Activated CD8-positive, alpha-beta memory T cell treated with anti-CD3 and anti-CD28 coated beads, Interleukin-2, amount 50 U/mL, for 1 hour (primary cell): ENCODE measurements around the gene RASSF3.
A peak's percentile ranks its signal among the peaks of the same experiment; 100 is the strongest.

Experiments
- DNase-seq: peaks from one replicate; pipeline ENCODE4 v3.0.0-alpha.2; 2020; ENCODE audit errors: extremely low read depth

Gene RASSF3

DNA sequence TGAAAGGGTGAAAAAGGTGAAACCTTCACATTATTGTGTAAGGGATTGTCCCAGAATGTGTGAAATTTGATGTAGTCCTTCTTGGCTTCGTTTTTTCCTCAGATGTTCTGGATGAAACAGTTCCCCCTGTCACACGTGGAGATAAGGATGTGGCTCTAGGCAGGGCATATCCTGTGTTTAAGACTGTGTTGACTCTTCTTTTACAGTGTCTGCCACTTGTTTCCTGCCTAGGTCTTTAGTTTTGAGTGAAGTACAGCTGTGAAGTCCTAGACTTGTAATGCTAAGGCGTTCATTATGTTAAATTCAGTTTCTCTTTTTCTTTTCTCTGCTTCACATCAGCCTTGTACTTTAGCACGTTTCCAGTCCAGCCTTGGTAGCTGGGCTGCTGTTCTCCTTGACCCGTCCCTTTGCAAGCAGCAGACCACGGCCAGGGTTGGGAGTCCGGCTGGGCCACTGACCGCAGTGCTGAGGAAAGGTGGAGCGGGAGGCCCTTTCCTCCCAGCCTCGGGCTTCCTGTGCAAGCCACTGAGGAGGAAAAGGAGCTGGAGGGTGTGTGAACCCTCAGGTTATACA, 59.1 kb downstream of the RASSF3 start:
- DNase-seq = no peak

DNA sequence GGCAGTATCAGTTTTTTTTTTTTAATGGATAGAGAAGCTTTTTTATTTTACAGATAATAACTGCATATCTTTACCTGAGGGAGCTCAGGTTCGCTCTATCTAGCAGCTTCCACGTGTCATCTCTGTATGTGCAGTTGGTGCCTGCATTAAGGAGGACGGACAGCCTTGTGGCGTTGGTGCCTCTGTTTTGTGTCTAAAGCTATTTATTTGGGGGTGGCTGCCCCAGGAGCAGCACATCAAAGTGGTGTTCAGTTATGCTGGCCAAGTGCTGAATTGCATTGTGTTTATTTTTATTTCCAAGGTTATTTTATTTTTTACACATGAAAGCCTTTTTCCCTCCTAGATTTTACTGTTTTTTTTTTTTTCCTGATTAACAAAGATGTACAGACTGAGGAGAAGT, 59.7 kb downstream of the RASSF3 start:
- no peak for DNase-seq

DNA sequence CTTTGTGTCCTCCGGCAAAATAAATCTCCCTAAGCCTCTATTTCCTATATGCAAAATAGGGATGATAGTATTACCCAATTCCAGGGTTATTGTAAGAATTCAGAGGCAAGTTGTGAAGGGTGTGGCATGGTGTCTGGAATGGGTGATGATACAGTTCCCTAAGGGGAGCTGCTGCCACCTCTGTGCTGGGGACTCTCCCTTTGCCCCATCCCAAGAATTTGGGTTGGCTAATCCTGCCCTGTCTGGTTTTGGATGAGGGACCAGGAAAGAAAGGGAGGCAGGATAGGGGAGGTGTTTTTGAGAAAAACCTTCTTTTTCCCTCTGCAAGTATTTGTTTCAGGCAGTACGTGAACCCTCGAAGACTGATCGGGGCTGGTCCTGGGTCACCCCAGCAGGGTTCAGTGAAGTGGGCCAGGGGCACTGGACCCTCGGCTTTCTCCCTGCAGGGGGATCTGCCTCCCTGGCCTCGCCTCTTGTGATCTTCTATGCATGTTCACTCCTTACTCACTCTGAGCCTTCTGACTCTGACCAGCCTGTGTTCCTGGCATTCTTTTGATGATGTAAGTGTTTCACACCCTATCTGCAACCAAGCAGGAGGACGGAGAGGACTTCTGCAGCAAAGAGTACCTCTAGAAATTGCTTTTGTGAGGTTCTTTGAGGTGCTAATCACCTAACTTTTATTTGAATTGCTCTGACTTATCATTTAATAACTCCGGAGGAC, 60.8 kb downstream of the RASSF3 start:
- no peak for DNase-seq

DNA sequence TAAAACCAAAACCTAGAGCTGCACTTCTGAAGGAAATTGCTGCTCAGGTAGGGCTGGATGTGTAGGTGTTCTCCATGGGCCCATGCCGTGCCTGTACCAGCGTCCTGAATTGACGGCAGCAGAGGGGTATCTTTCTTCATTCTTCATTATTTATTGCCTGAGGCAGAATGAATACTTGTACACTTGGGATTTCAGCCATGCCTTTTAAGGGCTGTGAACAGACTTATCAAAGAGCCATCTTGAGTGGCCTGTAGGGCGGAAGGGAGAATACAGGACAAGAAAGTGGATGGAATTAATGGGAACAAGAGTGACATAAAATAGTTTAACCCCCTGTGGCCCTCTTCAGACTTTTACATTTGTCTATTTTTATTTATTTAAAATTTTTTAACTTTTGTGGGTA, 61.4 kb downstream of the RASSF3 start:
- DNase-seq = no peak

DNA sequence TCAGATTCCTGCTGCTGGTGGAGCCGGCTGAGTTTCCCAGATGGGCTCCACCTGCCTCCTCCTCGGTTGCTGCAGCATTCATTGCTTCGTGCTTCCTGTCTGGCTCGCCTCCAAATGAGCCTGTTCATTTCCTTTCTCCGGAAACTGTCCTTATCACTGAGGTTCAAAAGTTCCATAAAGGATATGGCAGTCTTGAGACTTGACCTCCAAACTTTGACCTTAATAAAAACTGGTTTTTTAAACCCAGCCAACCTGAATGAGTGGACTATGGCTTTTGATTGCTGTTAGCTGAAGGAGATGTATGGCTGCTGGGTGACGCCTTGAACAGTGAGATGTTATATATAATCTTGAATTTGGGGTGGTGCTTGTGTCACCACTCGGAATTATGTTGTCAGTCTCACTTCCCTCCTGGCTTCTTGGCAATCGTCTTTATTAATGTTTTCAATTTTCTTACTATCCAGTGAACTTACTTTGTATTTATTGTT, 62.7 kb downstream of the RASSF3 start:
- DNase-seq = no peak

DNA sequence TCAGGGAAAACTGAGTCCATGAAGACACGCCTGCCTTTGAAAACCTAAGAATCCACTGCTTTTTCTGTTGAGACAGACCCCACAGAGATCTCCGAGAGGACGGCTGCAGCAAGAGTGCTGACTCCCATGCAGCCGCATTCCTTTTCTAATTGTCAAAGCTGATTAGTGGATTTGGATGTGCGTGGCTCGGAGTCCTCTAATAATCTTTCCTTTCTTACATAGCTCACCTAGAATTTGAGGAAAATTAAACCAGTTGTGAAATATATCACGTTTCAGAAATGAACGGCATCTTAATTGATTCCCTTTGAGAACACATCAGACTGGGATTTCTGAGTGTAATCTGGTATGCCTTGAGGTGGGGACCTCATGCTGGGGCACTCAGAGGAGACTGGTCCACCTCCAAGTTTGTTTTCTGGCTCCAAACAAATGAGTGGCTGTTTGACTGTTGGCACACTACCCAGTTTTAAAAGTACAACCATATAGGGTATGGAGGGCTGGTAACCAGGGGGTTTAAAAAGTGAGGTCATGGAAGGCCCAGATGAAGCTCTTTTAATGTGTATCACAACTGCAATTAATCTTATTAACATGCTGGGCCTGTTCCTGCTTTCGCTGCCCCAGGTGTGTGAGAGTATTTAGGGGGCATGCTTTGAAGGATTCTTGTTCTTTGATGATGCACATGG, 63.3 kb downstream of the RASSF3 start:
- no peak for DNase-seq

DNA sequence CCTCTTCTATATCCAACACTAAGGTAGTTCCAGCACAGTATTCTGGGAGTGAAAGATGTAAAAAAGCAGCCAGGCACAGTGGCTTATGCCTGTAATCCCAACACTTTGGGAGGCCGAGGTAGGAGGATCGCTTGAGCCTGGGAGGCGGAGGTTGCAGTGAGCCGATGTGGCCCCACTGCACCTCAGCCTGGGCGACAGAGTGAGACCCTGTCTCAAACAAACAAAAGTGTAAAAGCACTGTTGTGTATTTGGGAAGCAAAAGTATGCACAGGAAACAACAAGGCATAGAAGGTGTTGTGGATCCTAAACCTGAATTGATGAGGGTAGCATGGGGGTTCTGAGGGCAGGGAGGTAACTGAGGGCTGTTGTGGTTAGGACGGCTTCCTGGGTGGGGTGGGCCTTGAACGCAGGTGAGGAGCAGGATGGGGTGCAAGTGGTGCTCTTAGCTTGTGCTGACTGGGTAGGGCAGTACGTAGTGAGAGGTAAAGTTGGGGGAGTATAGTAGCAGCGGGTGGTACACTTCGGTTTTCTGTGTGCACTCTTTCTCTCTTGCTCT, 64.2 kb downstream of the RASSF3 start:
- no peak for DNase-seq

DNA sequence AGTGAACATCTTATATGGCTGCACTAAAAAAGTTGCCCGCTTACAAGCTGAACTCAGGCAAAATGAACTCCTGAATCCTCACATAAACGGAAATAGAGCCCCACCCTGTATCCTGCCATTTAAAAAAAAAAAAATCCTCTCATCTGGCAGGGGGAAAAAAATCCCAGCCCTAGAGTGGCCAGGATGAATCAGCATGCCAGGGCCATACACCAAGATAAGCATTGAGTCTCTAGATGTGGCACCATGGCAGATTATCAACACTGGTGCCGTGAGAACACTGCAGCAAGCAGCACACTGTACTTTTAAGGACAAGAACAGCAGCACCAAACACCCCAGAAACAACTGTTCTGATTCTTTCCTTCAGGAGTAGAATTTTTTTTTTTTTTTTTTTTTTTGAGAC, 65.5 kb downstream of the RASSF3 start:
- DNase-seq = no peak

DNA sequence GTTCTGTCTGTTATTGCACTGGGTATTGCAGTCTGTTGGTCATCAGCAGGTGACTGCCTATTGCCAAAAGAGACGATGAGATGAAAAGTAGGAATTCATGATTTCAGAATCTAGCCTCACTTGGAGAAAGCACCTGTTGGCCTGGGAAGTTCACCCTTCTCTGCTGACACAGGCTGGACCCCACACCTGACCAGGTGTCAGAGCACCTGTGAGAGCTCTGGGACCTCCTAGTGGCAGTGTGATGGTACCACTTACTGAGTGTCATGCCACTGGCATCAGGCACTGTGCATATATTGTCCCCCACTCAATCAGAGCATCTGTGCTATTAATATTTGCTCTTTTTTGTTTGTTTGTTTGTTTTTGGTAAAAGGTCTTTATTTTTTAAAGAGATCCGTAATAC, 68.0 kb downstream of the RASSF3 start:
- DNase-seq = no peak

DNA sequence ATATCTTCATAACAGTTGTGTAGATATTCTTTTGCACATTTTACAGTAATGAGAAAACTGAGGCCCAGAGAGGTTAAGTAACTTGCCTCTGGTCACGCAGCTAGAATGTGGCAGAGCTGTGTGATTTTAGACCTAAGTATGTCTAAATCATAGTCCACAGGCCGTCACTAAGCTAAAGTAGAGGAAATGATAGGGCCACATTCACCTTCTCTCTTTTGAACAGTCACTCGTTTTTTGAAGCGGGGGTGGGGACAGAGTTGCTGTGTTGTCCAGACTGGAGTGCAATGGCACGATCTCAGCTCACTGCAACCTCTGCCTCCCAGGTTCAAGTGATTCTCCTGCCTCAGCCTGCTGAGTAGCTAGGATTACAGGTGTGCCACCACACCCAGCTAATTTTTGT, 68.5 kb downstream of the RASSF3 start:
- no peak for DNase-seq

DNA sequence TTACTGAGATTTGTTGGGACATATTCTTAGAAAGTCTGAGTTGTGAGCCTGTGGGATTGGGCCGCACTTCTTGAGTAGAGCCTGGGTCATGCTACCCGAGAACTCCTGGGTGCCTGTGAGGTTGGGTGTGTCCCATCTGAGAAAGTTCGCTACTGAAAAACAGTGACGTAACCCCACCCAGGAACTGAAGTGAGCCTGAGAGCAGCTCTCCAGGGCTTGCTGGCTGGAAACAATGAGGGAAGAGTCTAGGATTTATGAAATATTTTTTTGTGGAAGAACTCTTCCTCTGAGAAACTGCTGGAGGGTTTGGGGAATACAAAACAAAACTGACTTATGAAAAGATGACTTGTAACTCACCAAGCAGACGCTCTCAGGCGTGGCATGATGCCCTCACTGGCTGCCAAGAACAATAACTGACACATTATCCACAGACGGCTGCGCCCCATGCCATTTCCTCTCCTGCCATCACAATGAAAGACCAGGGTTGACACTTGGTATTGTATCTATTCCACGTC, 69.2 kb downstream of the RASSF3 start:
- peak; percentile 60 for DNase-seq

DNA sequence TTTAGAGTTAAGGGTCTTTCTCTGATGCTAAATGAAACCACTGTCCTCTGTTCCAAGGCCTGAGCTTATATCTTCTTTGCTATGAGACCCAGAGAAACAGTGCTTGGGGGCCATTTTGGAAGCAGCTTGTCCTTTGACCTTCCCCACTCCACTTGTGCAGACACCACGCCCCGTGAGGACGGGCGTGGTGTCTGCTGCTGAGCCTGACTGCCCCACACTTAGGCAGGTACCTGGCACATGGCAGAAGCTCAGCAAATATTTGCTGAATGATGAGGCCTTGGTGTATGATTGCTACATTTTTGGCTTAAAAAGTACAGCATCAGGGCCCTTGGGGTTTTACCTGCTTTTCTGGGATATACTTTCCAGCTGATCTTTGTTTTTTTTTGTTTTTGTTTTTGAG, 69.9 kb downstream of the RASSF3 start:
- DNase-seq = no peak

DNA sequence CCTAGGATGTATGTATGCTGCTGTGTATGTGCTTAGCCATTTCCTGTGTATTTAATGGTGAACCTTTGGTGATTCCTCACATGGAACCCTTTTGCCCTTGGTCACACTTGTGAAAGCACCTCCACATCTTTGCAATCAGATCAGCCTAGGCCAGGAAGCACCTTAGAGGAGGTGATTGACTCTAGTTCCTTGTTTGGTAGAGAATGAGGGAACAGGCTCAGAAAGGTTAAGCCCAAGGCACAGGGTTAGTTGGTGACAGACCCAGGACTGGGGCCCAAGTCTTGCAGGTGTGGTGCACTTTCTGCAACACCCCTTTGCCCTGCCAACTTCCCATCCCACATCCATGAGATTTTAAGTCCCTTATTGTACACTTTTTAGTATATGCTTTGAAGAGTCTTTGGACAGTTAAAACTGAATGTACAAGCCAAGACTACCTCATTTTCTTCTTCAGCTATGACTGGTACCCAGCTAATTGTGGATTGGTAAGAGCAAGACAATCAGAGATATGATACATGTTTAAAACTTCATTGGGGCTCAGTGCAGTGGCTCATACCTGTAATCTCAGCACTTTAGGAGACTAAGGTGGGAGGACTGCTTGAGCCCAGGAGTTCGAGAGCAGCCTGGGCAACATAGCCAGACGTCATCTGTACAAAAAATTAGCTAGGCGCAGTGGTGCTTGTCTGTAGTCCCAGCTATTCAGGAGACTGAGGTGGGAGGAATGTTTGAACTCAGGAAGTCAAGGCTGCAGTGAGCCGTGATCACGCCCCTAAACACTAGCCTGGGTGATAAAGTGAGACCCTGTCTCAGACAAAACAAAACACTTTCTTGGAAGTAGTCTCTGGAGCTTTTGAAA, 71.1 kb downstream of the RASSF3 start:
- no peak for DNase-seq

DNA sequence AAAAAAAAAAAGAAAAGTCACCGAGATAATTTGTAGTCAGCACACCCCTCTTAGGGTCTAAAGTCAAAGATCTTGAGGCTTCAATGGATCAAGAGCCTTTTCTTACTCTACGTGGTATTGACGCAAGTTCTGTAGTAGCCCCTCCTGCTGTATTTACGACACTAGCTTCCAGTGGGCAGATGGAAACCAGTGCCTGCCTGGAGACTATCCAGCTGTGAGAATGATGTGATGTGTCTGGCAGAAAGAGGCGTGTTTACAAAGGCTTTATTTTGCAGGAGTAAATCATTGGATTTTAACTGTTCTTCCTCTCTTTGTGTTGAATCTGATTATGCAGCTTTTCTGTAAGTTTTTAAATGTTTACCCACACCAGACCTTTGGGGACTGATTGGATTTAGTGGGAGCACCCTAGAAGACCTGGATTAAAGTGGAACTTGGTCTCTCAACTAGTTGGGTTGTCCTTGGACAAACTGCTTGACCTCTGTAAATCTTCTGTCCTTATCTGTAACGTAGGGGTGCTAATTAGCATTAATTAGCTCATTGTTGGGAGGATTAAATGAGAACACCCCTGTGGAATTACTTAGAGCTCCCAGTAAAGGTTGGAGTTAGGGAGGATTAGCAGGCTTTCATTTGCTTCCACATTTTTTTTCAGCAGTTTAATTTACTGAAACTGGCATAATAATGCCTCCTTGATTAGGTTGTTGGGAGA, 72.4 kb downstream of the RASSF3 start:
- no peak for DNase-seq

DNA sequence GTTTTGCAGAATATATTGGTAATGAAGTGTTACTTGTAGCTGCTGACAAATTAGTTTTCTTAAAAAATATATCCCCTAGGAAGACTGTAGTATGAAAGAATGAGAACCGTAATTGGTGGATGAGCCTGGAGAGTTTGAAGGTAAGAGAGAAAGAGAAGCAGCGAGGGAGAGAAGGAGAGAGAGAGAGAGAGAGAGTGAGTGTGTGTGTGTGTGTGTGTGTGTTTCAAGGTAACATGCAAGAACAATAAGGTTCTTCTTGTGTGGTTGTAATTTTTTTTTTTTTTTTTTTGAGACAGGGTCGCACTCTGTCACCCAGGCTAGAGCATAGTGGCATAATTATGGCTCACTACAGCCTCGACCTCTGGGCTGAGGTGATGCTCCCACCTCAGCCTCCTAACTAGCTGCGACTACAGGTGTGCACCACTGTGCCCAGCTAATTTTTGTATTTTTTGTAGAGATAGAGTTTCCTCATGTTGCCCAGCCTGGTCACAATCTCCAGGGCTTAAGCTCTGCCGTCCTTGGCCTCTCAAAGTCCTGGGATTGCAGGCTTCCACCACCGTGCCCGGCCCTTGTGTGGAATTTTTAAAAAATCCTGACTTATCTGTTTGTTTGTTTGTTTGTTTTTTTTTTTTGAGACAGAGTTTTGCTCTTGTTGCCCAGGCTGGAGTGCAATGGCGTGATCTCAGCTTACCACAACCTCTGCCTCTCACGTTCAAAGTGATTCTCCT, 73.7 kb downstream of the RASSF3 start:
- DNase-seq = no peak

DNA sequence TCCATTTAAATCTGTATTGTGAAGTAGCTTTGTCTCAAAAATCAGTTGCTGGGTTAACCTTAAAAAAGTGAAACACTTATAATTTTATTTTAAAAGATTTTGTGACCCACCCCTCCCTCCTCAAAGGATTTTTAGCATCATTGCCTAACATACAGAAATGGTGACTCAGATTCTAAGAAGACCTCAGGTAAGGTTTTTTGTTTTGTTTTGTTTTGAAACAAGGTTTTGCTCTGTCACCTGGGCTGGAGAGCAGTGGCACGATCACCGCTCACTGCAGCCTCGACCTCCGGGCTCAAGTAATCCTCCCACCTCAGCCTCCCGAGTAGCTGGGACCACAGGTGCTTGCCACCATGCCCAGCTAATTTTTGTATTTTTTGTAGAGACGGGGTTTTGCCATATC, 74.8 kb downstream of the RASSF3 start:
- no peak for DNase-seq

DNA sequence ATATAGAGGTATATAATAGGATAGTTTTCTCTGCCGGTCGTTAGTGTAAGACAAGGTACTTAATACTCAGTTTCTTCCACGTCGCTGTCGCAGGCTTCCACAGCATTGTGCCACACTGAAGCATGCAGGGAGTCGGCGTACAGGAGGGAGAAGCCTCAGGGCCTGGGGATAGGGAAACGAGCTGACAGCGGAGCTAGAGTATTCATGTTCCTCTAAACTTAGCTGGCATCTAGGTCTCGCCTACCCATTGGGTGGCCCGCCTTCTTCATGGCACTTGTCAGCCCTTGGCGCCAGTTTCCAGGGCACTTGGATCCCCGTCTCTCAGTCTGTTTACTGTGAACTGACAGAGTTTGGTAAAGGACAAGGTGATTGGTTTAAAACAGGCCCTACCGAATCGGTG, 75.3 kb downstream of the RASSF3 start:
- no peak for DNase-seq

DNA sequence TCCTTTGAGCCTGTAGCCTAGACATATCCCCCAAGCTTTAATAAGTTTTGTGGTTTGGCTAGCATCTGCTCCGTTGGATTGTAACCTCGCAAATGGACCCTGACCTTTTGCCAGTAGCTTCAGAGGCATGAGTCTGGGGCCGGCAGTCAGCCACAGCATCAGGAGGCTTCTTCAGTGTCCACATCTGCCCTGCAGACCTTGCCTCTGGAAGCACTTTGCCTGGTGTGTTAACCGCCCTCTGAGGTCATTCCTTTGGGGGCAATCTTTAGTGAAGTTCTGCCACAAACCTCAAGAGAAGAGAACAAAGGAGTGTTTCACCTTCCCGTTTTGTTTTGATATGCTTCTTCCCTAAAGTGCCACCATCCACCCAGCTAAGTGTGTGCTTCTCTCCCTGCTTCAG, 77.5 kb downstream of the RASSF3 start:
- DNase-seq = no peak

DNA sequence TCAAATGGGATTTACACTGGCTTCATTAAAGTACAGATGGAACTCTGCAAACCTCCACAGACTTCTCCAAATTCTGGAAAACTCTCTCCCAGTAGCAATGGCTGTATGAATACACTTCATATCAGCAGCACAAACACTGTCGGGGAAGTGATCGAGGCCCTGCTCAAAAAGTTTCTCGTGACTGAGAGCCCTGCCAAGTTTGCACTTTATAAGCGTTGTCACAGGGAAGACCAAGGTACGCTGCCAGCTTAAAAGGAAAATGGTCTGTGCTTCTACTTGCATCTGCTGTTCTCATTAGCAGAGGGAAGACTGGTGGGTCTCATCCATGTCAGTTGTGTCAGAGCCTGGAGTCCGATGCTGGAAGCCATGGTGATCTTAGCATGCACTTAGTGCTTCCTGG, 77.9 kb downstream of the RASSF3 start:
- no peak for DNase-seq

DNA sequence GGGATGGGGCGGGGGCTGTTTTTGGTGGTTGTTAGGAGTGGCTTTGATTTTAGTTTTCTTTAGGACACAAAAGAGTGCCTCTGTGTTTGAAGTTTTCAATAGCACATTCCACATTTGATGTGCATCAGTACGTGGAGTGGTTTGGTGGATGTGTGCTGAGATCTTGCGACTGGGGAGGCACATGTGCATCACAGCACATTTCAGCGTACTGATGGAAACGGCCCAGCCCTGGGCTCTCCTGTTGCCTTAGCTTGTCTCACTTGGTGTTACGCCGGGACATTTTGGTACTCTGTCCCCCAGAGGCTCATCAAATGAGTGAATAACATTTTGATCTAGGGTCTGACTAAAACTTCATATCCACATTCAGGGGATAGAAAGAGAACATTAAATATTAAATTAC, 78.4 kb downstream of the RASSF3 start:
- no peak for DNase-seq
